PFSK-1 (cell line): ENCODE measurements around the gene KRTAP10-11. TPM values are rescaled to one million over a fixed set of nuclear protein-coding genes. Genes with fewer than 3 reads are reported as not detected.
"Not testable (repeated sequence)": the region's sequence is repeated elsewhere in the genome, so short reads cannot be mapped to it uniquely, and the experiment has no call there.

Experiments
- FOXP2 ChIP-seq: optimal IDR thresholded peaks from 2 replicates; pipeline ENCODE3; 2011; ENCODE audit warnings: borderline replicate concordance, control low read depth, inconsistent platforms; ENCODE audit not compliant: insufficient read depth; ENCODE audit errors: extremely low read length, extremely low read depth
- POLR2AphosphoS5 ChIP-seq: IDR thresholded peaks from 2 replicates; pipeline ENCODE4 v1.6.1; 2012; ENCODE audit warnings: low read depth, mild to moderate bottlenecking, control low read depth, low read length, moderate library complexity
- SIN3A ChIP-seq: IDR thresholded peaks from 2 replicates; pipeline ENCODE4 v1.6.1; 2012; ENCODE audit warnings: mild to moderate bottlenecking, low read length, moderate library complexity, borderline replicate concordance; ENCODE audit not compliant: insufficient read depth
- TAF1 ChIP-seq: IDR thresholded peaks from 2 replicates; pipeline ENCODE4 v1.6.1; 2012; ENCODE audit warnings: low read length, control low read depth, borderline replicate concordance; ENCODE audit not compliant: insufficient read depth
- polyA plus RNA-seq: library from polyadenylated mRNA; unstranded; fragments of >200 nt; gene quantifications from one replicate; pipeline ENCODE4 v1.2.1, GENCODE V29; 2012; ENCODE audit warnings: low read depth, missing spikeins; ENCODE audit not compliant: insufficient read length
- TF ChIP-seq, protein P1 (sequence below), 2 experiments: IDR thresholded peaks; 2 replicates each; pipeline versions ENCODE4 v1.6.1 to v1.8.0; 2011 to 2012; ENCODE audit warnings: low read depth in 2 of 2, low read length in 2 of 2, control low read depth in 1 of 2, inconsistent platforms in 1 of 2, mild to moderate bottlenecking in 1 of 2, moderate library complexity in 1 of 2; ENCODE audit not compliant: insufficient read depth in 1 of 2

KRTAP10-11 gene, protein sequence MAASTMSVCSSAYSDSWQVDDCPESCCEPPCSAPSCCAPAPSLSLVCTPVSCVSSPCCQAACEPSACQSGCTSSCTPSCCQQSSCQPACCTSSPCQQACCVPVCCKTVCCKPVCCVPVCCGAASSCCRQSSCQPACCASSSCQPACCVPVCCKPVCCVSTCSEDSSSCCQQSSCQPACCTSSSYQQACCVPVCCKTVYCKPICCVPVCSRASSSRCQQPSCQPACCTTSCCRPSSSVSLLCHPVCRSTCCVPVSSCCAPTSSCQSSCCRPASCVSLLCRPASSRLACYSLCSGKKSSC
- polyA plus RNA-seq: not detected

DNA sequence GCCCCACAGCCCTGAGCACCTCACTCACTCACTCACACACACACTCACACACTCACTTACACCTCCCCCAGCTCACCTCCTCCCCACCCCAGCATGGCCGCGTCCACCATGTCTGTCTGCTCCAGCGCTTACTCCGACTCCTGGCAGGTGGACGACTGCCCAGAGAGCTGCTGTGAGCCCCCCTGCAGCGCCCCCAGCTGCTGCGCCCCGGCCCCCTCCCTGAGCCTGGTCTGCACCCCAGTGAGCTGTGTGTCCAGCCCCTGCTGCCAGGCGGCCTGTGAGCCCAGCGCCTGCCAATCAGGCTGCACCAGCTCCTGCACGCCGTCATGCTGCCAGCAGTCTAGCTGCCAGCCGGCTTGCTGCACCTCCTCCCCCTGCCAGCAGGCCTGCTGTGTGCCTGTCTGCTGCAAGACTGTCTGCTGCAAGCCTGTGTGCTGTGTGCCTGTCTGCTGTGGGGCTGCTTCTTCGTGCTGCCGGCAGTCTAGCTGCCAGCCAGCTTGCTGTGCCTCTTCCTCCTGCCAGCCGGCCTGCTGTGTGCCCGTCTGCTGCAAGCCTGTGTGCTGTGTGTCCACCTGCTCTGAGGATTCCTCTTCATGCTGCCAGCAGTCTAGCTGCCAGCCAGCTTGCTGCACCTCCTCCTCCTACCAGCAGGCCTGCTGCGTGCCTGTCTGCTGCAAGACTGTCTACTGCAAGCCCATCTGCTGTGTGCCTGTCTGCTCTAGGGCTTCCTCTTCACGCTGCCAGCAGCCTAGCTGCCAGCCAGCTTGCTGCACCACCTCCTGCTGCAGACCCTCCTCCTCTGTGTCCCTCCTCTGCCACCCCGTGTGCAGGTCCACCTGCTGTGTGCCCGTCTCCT is at the start of gene KRTAP10-11:
KRTAP10-11 (plus strand) TSS at position 49 of the 856 bp plus-strand sequence; CDS start at position 94, 45 bp downstream.
- not testable (repeated sequence) for TF ChIP-seq SIN3A, TAF1, POLR2AphosphoS5

DNA sequence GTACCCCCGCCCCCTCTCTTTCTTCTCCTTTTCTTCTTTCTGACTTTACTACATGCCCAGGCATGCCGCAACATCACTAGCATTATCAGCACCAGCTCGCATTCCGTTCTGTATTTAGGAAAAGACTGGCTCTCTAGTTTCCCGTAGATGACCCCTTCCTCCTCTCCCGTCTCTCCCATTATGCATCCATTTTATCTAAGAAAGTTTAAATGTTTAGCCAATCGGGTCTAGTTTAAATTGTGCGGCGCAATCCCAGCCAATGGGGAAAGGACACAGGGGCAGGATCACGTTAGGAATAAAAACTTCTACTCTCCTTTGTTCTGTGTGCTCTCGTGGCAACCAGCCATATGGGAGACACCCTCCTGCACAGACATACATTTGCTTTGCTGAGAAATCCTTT is 48.2 kb upstream of the KRTAP10-11 start:
- TF ChIP-seq POLR2AphosphoS5: no peak
- TF ChIP-seq, protein P1, sequence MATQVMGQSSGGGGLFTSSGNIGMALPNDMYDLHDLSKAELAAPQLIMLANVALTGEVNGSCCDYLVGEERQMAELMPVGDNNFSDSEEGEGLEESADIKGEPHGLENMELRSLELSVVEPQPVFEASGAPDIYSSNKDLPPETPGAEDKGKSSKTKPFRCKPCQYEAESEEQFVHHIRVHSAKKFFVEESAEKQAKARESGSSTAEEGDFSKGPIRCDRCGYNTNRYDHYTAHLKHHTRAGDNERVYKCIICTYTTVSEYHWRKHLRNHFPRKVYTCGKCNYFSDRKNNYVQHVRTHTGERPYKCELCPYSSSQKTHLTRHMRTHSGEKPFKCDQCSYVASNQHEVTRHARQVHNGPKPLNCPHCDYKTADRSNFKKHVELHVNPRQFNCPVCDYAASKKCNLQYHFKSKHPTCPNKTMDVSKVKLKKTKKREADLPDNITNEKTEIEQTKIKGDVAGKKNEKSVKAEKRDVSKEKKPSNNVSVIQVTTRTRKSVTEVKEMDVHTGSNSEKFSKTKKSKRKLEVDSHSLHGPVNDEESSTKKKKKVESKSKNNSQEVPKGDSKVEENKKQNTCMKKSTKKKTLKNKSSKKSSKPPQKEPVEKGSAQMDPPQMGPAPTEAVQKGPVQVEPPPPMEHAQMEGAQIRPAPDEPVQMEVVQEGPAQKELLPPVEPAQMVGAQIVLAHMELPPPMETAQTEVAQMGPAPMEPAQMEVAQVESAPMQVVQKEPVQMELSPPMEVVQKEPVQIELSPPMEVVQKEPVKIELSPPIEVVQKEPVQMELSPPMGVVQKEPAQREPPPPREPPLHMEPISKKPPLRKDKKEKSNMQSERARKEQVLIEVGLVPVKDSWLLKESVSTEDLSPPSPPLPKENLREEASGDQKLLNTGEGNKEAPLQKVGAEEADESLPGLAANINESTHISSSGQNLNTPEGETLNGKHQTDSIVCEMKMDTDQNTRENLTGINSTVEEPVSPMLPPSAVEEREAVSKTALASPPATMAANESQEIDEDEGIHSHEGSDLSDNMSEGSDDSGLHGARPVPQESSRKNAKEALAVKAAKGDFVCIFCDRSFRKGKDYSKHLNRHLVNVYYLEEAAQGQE (IDR thresholded peaks at IDR 0.05; ENCODE audit: insufficient read depth in 1 of 2, low read depth in 2 of 2, low read length in 2 of 2): no peak
- TF ChIP-seq TAF1: no peak
- TF ChIP-seq SIN3A: no peak
- TF ChIP-seq FOXP2: no peak

DNA sequence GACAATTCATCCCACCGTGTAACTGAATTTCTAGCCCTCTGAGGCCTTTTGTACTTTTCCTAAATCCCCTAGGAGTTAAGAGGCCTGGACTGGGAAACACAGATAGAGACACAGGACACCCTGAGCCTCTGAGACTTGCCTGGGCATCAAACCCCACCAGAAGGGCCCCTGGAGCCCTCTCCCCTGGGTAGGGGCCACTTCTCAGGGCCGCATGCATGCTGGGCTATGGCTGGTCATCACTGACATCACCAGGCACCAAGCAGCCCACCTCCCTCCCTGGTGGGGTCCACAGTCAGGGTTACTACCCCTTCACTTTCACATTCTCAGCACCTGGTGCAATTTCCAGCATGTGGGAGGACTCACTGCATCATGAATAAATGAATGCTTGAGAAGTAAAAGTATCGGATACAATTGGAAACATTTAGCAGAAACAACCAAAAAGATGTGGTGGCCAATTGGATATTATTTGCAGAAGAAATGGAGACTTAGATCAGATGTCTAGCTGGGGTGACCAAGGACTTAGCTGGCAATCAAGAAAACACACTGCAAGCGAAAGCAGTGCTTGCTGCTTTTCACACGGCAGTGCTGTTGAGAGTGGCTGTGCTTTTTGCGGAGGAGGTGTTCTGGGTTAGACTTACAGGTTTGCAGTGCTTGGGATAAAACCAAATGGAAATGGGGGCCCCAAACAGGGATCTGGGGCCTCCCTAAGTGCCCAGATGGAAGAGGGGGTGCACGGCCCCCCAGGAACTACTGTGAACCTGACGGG is 46.8 kb upstream of the KRTAP10-11 start:
- TF ChIP-seq, protein P1 (IDR thresholded peaks at IDR 0.05; ENCODE audit: insufficient read depth in 1 of 2, low read depth in 2 of 2, low read length in 2 of 2): no peak
- TF ChIP-seq SIN3A (no peak), TAF1 (no peak)

DNA sequence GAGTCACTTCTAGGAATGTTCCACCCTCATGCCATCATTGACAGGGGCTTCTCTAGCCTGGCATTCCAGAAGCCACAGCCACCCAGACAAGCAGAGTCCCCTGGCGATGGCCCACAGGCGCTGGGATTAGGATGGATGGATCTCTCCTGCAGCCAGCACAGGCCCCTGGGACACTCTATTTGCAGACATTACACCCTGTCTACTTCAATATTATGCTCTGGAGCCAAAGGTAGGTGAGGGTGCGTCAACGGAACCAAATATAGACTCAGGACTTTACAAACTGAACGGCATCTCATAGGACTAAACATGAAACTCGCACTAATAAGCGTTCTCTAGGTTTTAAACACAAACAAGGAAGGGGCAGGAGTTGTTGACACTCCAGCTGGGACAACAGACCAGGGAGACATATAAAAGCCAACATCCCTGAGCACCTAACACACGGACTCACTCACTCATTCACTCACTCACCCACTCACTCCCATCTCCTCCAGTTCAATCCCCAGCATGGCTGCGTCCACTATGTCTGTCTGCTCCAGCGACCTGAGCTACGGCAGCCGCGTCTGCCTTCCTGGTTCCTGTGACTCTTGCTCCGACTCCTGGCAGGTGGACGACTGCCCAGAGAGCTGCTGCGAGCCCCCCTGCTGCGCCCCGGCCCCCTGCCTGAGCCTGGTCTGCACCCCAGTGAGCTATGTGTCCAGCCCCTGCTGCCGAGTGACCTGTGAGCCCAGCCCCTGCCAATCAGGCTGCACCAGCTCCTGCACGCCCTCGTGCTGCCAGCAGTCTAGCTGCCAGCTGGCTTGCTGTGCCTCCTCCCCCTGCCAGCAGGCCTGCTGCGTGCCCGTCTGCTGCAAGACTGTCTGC is 45.9 kb upstream of the KRTAP10-11 start, which contains the start of gene KRTAP10-7:
KRTAP10-7 (plus strand) TSS at position 480 of the 861 bp plus-strand sequence; CDS start at position 505, 25 bp downstream.
- TF ChIP-seq, protein P1 (IDR thresholded peaks at IDR 0.05; ENCODE audit: insufficient read depth in 1 of 2, low read depth in 2 of 2, low read length in 2 of 2): not testable (repeated sequence)
- not testable (repeated sequence) for TF ChIP-seq POLR2AphosphoS5, FOXP2
